Limb (tissue), 2 donors: ENCODE measurements around the gene NEDD4L.

Source experiments
- DNase-seq, 2 donors: peaks; one replicate each; pipeline ENCODE4 v3.0.0-alpha.2; 2016; ENCODE audit errors: extremely low spot score in 2 of 2

Gene NEDD4L

DNA sequence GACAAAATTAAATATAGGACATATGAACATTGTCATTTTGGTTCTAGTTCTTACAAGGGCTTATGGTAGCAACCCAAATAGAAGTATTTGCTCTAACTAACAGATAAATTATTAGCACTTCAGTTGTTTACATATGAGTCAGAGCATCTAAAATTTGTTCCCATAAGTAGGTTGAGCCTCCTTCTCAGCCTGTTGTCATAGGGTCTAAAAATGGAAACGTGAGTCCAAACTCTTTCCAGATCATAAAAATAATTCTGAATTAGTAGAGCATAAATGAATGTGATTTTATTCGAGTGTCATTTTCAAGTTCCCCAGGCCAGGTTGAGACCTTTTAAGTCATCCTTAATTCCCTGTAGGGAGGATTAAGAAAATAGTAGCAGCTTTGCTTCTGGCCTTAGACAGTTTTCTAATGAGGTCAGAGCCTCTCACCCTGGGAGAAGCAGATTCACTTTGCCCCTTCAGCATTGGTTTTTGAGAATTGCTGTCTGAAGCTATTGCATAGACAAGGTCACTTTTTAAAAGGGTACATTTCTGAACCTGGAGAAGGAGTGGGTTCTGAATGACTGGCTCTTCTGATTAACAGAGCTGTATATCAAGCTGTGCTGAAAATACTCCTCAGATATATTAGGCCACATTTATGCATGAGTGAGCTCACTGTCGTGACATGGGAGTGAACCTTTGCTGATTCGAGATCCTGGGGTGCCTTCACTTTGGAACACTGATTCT is 164.3 kb downstream of the NEDD4L start:
- no peak for DNase-seq

- DNase-seq = no peak
Observed at GRCh38 chr18:58209326-58209725, 165.3 kb downstream of the NEDD4L start.

GRCh38 chr18:58211510-58211909 is 167.5 kb downstream of the NEDD4L start:
- DNase-seq = no peak

DNA sequence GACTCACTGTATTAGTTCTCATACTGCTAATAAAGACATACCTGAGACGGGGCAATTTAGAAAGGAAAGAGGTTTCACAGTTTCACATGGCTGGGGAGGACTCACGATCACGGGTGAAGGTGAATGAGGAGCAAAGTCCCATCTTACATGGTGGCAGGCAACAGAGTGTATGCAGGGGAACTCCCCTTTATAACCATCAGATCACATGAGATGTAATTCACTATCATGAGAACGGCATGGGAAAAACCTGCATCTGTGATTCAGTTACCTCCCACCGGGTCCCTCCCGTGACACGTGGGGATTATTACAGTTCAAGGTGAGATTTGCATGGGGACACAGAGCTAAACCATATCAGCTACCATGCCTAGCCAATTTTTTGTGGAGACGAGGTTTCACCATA is 168.2 kb downstream of the NEDD4L start:
- no peak for DNase-seq

DNA sequence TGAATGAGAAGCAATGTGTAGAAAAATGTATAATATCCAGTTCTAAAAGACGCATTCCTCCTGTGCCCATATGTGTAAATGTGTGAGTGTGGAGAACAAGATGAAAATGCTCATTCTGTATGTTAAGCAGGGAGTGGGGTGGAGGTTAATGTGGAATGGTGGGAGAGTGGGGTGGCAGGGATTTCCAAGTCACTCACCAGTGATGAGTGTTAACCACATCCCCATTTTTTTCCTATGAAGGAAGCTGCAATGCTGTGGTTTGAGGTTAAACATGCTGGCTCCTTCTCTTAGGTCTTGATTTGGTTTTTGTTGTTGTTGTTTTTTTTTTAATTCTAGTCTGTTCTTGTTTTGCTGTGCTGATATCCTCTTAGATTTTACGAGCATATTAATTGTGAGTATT is 169.4 kb downstream of the NEDD4L start:
- no peak for DNase-seq

DNA sequence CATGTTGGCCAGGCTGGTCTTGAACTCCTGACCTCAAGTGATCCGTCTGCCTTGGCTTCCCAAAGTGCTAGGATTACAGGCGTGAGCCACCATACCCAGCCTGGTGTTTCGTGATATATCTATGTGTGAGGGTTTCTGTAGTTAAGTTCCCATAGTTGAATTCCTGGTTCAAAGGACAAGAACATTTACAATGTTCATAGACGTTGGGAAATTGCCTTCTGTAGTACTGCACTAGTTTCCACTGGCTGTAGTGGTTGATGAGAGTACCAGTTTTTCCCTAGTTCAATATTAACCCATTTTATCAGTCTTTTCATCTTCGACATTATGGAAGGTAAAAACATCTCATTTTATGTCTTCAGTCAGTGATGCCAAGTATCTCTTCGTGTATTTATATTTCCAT is 171.0 kb downstream of the NEDD4L start:
- no peak for DNase-seq

- no peak for DNase-seq
Observed at GRCh38 chr18:58216071-58216481, 172.1 kb downstream of the NEDD4L start.

DNA sequence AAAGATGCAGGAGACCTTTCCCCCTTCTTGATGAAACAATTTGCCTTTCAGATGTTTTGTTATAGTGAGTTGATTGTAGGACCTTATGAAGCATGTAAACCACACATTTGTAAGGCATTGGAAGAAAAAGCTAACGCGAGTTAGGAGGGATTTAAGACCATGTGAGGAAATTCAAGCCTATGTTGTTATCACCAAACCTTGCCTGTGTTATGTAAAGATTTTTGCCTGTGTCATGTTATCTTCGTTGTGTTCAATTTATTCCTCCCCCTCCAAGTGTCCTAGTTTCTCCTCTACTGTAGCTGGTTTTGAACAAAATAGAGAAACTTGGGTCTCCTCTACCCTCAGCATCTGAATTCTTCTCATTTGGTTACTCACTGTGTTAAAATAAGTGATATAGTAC is 173.0 kb downstream of the NEDD4L start:
- no peak for DNase-seq

DNA sequence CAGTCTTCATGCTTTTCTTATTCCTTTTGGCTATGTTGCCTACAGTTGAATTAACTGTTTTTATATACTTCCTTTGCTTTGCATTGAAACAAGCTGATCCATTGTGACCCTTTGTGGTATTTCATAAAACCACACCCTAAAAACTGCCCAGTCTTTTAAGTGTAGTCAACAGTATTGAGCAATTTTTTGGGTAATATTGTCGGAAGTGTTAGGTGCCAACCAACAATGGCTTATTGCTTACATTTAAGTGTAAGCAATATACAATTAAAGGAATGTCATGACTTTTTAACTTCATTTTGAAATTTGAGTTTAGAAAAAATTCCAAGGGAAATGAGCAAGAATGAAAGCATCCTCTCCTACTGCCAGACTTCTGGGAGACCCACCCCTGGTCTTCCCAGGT is 174.1 kb downstream of the NEDD4L start:
- DNase-seq = no peak

- no peak for DNase-seq
Observed at GRCh38 chr18:58221060-58221725, 177.2 kb downstream of the NEDD4L start.

DNA sequence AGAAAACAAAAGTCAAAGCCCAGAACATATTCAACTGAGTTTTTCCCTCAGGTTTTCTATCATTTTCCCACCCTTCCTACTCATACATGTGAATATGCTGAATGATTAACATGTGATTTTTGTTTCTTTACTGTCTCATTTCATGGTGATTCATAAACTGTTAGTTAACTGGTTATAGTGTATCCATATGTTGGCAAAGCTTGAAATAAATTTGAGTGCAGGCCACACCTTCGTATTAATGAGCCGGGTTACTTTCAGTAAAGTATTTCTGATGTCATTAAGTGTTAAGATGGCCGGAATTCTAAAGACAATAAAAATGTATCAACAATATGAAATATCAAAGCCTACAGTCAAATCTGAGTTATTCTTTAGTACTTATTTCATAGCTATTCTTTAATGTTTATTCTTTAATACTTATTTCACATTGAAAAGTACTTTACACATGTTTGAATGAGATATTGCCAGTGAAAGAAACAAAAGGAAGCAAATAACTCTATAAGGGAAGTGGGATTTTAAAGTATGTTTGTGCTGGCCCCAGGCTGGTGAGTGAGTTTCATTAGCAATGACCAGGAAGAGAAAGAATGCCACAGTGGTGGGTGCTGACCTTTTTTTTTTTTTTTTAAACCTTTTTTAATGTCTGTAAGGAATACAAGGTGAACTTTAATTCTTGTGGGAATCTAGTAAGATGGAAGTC is 178.6 kb downstream of the NEDD4L start:
- no peak for DNase-seq

- no peak for DNase-seq
Observed at GRCh38 chr18:58223717-58224424, 179.8 kb downstream of the NEDD4L start.

DNA sequence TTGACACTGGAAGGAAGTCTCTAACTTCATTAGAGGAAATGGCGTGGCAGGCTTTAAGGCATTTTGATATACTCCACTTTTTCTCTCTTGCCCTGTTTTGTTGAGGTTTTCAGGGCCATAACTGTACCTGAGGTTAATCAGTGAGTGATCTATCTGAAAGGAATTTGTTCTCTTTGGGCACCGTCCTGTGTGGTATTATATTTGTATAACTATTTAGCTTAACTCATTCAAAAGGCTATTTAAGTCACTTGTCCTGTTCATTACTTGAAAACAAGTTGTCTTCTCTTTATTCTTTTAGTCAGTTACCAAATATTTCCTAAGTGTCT is 180.4 kb downstream of the NEDD4L start:
- DNase-seq = no peak

DNA sequence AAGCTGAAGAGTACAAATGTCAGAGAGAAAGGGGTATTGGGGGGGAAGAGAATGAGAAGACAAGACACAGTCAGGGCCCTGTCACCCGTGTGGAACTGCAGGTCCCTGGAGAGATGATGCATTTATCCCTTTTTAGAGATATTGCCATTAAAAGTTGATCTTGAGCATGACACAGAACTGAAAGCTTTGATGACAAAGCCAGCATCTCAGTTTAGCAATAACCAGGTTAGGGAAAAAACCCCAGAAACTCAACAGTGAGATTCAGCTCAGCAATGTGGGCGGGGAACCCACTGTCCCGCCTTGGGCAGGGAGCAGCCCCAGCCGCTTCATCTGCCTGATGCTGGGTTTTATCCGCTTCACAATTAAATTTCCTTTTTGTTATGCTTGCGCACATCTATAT is 181.1 kb downstream of the NEDD4L start:
- DNase-seq = no peak

- DNase-seq = no peak
Observed at GRCh38 chr18:58226429-58226828, 182.4 kb downstream of the NEDD4L start.

DNA sequence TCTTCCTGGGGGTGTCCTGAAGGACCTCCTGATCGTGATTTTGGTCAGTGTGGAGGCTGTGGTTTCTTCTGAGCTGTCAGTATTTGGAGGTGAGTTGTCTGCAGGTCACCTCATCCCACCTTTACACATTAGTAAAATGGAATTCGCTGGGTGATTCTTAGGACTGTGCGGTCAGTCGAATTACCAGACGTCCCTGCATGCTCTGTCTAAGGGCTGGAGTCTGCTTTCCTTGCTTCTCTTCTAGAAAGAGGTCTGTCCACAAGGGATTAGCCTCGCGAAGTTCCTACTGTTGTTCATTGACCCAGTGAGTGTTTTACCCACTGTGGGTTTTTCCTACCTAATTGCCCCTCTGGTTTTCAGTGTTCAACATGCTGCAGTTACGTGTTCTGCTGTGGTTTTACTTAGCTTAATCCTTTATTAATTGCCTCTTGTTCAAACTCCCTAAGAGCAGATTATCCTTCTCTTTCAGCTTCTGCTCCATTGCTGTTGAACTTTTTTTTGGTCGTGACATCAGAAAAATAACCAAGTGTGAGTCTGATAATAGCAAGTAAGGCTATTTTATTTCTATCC is 183.4 kb downstream of the NEDD4L start:
- DNase-seq = no peak

- DNase-seq = no peak
Observed at GRCh38 chr18:58228176-58228575, 184.2 kb downstream of the NEDD4L start.

GRCh38 chr18:58228762-58229161 is 184.7 kb downstream of the NEDD4L start:
- DNase-seq = no peak

DNA sequence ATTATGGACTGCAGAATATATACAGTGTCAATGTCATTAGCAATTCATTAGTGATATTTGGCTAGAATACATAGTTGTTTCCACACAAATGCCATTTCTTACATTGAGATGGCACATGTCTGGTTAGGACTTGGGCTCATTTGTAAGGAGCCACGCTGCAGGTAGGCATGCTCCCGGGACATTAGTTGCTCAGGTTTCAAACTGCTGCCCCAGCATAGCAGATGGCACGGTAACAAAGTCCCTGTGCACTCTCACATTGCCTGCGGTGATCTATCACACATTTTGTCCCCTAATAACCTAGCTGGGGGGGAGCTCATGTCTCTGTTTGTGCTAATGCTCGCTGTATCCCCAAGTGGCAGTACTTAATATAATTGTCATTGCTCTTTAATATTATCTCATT is 185.1 kb downstream of the NEDD4L start:
- DNase-seq = no peak

- no peak for DNase-seq
Observed at GRCh38 chr18:58230438-58231179, 186.6 kb downstream of the NEDD4L start.

GRCh38 chr18:58231930-58232329 is 187.9 kb downstream of the NEDD4L start:
- DNase-seq = no peak
